ENCODE data around the gene CPXM2. TPM values are rescaled to one million over a fixed set of nuclear protein-coding genes. Genes with fewer than 3 reads are reported as not detected.

CPXM2 gene
- total and polyA plus RNA-seq, 9 of the 15 experiments (the other 6 are each of a cell fraction or from before 2014, with no cell fraction given), result not detected

DNA sequence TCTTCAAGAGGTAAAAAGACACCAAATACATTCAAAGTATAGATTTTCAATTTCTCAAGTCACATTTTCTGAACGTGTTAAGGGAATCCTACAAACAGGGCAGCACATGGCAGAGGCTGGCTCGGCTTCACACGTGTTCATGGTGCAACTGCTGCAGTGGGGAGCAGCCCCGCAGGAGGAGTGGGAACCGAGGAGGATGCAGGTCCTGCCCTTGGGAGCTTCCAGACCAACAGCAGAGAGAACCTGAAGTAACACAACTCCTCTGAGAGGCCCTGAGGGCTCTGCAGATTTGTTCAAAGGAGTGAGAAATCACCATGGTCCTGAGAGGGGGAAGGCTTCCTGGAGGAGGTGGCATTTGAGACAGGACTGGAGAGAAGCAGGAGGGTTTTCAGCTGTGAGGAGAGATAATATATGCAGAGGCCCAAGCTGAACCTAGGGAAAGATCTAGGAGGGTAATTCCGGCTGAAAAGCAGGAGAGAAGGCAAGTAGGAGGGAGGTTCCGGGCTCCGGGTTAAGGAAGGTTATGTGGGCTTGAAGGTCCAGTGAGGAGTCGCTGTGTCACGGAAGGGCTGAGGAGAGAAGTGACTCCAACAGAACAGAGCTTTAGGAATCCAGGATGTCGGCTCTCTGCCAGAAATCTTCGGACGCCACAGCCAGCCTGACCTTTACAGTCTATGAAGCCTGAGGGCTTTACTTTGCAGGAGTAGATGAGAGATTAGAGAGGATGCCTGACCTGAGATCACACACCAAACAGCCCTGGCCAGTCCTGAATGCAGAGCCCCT is 148.0 kb downstream of the CPXM2 start:
- H3K4me3 ChIP-seq, result no peak overlapping the region
- H3K9ac ChIP-seq (ENCODE audit: insufficient read depth in 1 of 2, low read depth in 2 of 2, low read length in 2 of 2), result no peak overlapping the region
- WGBS (ENCODE audit: insufficient coverage, low coverage, missing lambda C conversion rate), result 2% methylated on average over 13 of the region's 13 CpGs

DNA sequence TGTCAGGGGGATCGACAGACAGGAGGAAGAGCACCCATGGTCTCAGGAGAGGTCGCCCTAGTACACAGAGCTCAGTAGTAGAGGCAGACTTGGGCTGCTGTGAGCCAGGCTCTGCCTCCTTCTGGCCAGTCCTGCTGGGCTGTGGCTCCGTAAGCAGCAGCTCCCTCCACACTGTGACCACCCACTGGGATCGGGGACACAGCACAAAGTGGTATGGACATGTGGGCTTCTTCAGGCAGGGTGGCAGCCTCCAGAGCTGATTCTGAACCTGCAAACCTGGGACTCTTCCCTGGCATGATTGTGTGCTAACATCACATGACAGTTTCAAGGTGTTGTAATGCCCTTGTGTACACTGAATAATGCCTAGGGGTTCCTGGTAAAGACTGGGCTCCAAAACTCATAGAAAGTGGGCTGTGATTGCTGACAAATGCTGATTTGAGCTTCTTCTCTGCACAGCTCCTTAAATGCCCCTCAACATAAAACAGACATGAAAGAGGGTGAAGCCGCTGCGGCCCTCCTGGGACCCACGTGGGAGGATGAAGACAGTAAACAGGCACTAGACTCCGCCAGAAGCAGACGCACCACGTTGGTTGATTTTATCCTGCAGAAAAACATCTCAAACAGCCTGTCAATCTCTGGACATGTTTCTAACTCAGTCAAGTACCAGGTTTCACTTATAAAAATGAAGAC is 148.7 kb downstream of the CPXM2 start:
- H3K4me1 ChIP-seq (replicated peaks in 1 of 2; ENCODE audit: control insufficient read depth in 2 of 2, insufficient read depth in 2 of 2, low read length in 2 of 2), result no peaks in the 10 kb centered on the region
- H3K79me2 ChIP-seq (ENCODE audit: control insufficient read depth, insufficient read depth, low read length), result no peaks in the 10 kb centered on the region
- H3K27ac ChIP-seq (ENCODE audit: extremely low read depth, low read depth, low read length), result no peak overlapping the region
- H3K4me2 ChIP-seq (ENCODE audit: insufficient read depth, low read length), result no peak overlapping the region
- no peaks in the 10 kb centered on the region for H3K9me3 ChIP-seq (replicated peaks; ENCODE audit: control insufficient read depth, insufficient read depth, low read depth, low read length)
- FAIRE-seq (no peak), DNase-seq (ENCODE audit: extremely low read depth in 1 of 4, low spot score in 3 of 4) (no peak), ATAC-seq (no peak)
- 1% methylated on average over 9 of the region's 10 CpGs for WGBS (ENCODE audit: insufficient coverage, low coverage, missing lambda C conversion rate)
- in situ Hi-C loops (cut with MboI), result no loop called here
- CTCF ChIA-PET (ENCODE audit: low intra/inter-chr PET ratio), result no interaction called here
- H4K20me1 ChIP-seq (replicated peaks; ENCODE audit: control insufficient read depth, insufficient read depth, low read length), result no peaks in the 10 kb centered on the region
- intact Hi-C loops (cut with micrococcal nuclease), result no loop called here
- no peaks in the 10 kb centered on the region for H3K9me1 ChIP-seq (ENCODE audit: control insufficient read depth, insufficient read depth, low read length)
- H3K36me3 ChIP-seq (ENCODE audit: control insufficient read depth, insufficient read depth, low read length), result no peaks in the 10 kb centered on the region
- no peak overlapping the region for H3K4me3 ChIP-seq
- H3K9ac ChIP-seq (ENCODE audit: insufficient read depth in 1 of 2, low read depth in 2 of 2, low read length in 2 of 2), result no peak overlapping the region
- no peak overlapping the region for H2AFZ ChIP-seq (ENCODE audit: low read depth, low read length)
- POLR2A ChIA-PET, result no interaction called here
- BruUV-seq (replicated peaks), result no TSS peak
- peaks cover 0 to 11% of the 10 kb centered on the region in 2 experiments; a peak in 1 of 5 replicates for H3K27me3 ChIP-seq (ENCODE audit: control insufficient read depth in 2 of 2, insufficient read depth in 2 of 2, low read length in 2 of 2)
- TF ChIP-seq EWSR1 (IDR thresholded peaks at IDR 0.05; ENCODE audit: borderline replicate concordance, low read depth, partially characterized antibody), result no peak
- TF ChIP-seq SMAD1 (IDR thresholded peaks at IDR 0.05; ENCODE audit: low read depth, low read length, partially characterized antibody), result no peak
- TF ChIP-seq BRF2 (IDR thresholded peaks at IDR 0.05; ENCODE audit: borderline replicate concordance, insufficient read depth, insufficient read length), result no peak
- TF ChIP-seq ZNF76 (CRISPR knock-in tag; IDR thresholded peaks at IDR 0.05; ENCODE audit: borderline replicate concordance), result no peak
- TF ChIP-seq, protein P1, sequence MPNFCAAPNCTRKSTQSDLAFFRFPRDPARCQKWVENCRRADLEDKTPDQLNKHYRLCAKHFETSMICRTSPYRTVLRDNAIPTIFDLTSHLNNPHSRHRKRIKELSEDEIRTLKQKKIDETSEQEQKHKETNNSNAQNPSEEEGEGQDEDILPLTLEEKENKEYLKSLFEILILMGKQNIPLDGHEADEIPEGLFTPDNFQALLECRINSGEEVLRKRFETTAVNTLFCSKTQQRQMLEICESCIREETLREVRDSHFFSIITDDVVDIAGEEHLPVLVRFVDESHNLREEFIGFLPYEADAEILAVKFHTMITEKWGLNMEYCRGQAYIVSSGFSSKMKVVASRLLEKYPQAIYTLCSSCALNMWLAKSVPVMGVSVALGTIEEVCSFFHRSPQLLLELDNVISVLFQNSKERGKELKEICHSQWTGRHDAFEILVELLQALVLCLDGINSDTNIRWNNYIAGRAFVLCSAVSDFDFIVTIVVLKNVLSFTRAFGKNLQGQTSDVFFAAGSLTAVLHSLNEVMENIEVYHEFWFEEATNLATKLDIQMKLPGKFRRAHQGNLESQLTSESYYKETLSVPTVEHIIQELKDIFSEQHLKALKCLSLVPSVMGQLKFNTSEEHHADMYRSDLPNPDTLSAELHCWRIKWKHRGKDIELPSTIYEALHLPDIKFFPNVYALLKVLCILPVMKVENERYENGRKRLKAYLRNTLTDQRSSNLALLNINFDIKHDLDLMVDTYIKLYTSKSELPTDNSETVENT (CRISPR knock-in tag; IDR thresholded peaks at IDR 0.05), result no peak

More for the DNA sequence above, 148.0 kb downstream of the CPXM2 start:
- H3K4me1 ChIP-seq (replicated peaks in 1 of 2; ENCODE audit: control insufficient read depth in 2 of 2, insufficient read depth in 2 of 2, low read length in 2 of 2), result no peaks in the 10 kb centered on the region
- DNase-seq (ENCODE audit: extremely low read depth in 1 of 4, low spot score in 3 of 4) (no peak), FAIRE-seq (no peak), ATAC-seq (no peak)
- in situ Hi-C loops (cut with MboI), result no loop called here
- no peak overlapping the region for H2AFZ ChIP-seq (ENCODE audit: low read depth, low read length)
- no peaks in the 10 kb centered on the region for H3K9me3 ChIP-seq (replicated peaks; ENCODE audit: control insufficient read depth, insufficient read depth, low read depth, low read length)
- H3K4me2 ChIP-seq (ENCODE audit: insufficient read depth, low read length), result no peak overlapping the region
- no peaks in the 10 kb centered on the region for H3K36me3 ChIP-seq (ENCODE audit: control insufficient read depth, insufficient read depth, low read length)
- no peaks in the 10 kb centered on the region for H3K79me2 ChIP-seq (ENCODE audit: control insufficient read depth, insufficient read depth, low read length)
- peaks cover 0 to 11% of the 10 kb centered on the region in 2 experiments; a peak in 1 of 5 replicates for H3K27me3 ChIP-seq (ENCODE audit: control insufficient read depth in 2 of 2, insufficient read depth in 2 of 2, low read length in 2 of 2)
- H4K20me1 ChIP-seq (replicated peaks; ENCODE audit: control insufficient read depth, insufficient read depth, low read length), result no peaks in the 10 kb centered on the region
- H3K27ac ChIP-seq (ENCODE audit: extremely low read depth, low read depth, low read length), result no peak overlapping the region
- no peak for TF ChIP-seq CBX8 (IDR thresholded peaks at IDR 0.05; ENCODE audit: borderline replicate concordance, extremely low read depth, low read depth, low read length, poor library complexity, severe bottlenecking)
- TF ChIP-seq ZFP36 (IDR thresholded peaks at IDR 0.05; ENCODE audit: low read depth, low read length, partially characterized antibody), result peak; percentile 61
- intact Hi-C loops (cut with micrococcal nuclease), result no loop called here
- H3K9me1 ChIP-seq (ENCODE audit: control insufficient read depth, insufficient read depth, low read length), result no peaks in the 10 kb centered on the region
- POLR2A ChIA-PET, result no interaction called here
- CTCF ChIA-PET (ENCODE audit: low intra/inter-chr PET ratio), result no interaction called here
- BruUV-seq (replicated peaks), result no TSS peak

Measured in K562 (cell line).